IPS DF 6.9 (cell line): ENCODE results near the gene NMNAT3.
A peak's percentile ranks its signal among the peaks of the same experiment; 100 is the strongest.

Source experiments
- DNase-seq: peaks from one replicate; pipeline ENCODE4 v3.0.0-alpha.2; 2013; ENCODE audit warnings: low read depth, low spot score
- H3K27ac ChIP-seq: one replicate; pipeline ENCODE4 v1.5.1; 2013; ENCODE audit warnings: low read length, control low read depth
- H3K27me3 ChIP-seq: 2 replicates; pipeline ENCODE4 v1.6.1; 2013; ENCODE audit warnings: mild to moderate bottlenecking, low read length; ENCODE audit not compliant: control insufficient read depth, insufficient read depth
- H3K36me3 ChIP-seq: 2 replicates; pipeline ENCODE4 v1.6.1; 2013; ENCODE audit warnings: low read length; ENCODE audit not compliant: control insufficient read depth, insufficient read depth
- H3K4me1 ChIP-seq: 2 replicates; pipeline ENCODE4 v1.6.1; 2013; ENCODE audit warnings: low read length; ENCODE audit not compliant: control insufficient read depth, insufficient read depth
- H3K4me3 ChIP-seq: 2 replicates; pipeline ENCODE4 v1.5.1; 2013; ENCODE audit warnings: mild to moderate bottlenecking, low read length
- H3K9me3 ChIP-seq: 2 replicates; pipeline ENCODE4 v1.6.1; 2013; ENCODE audit warnings: low read length, inconsistent platforms; ENCODE audit not compliant: control insufficient read depth, insufficient read depth
- WGBS: extraction: QIAGEN DNeasy Blood & Tissue Kit; methylation state at CpG from one replicate; pipeline ENCODE4 v1.1.7; 2013; ENCODE audit warnings: mixed read lengths, missing lambda C conversion rate; ENCODE audit not compliant: insufficient read length, insufficient coverage; 5-methylcytosine and 5-hydroxymethylcytosine counted together

Gene NMNAT3

DNA sequence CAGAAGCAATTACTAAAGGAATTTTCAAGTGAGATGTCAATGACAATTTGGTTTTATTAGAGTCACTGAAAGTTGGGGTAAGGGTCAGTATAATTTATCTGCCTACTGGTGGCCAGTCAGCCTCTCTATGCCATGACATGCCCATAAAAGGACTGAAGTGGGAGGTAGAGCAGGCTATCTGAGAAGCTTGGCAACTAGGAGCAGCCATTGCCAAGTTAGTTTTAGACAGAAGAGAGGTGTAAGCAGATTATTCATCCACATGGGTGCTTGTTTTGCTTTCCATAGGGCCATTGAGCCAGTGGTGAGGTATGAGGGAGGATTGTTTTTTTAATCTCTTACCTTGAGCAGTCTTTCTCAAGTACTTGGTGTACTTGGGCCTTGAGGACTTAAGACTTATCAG, 130.1 kb downstream of the NMNAT3 start:
- H3K36me3 ChIP-seq, result no peaks in the 10 kb centered on the region
- no peaks in the 10 kb centered on the region for H3K9me3 ChIP-seq
- no peak overlapping the region for H3K27ac ChIP-seq
- H3K27me3 ChIP-seq, result no peaks in the 10 kb centered on the region
- peaks cover 1% of the 10 kb centered on the region; the same call in 1 of the 2 replicates for H3K4me1 ChIP-seq
- no peak overlapping the region for H3K4me3 ChIP-seq
- no peak for DNase-seq

DNA sequence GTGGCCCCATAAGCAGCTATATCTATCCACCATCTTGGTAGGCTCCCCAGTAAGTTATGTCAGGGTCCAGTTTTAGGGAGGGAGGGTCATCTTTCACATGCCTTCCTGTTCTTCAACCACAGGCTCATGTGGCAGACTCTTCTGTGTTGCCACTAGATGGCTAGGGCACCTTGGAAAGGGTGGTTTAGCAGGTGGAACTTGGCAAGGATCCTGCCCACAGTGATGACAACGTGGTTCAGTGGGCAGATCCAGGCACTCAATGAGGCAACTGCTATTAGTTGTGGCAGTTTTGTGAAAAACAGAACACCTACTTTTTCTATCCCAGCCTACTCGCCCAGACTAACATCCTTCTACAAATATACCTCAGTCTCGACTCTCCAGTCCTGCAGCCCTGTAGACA, 131.0 kb downstream of the NMNAT3 start:
- no peak overlapping the region for H3K4me3 ChIP-seq
- no peaks in the 10 kb centered on the region for H3K4me1 ChIP-seq
- H3K36me3 ChIP-seq, result no peaks in the 10 kb centered on the region
- no peak overlapping the region for H3K27ac ChIP-seq
- WGBS, result no CpG with 5 or more reads among the region's 3 CpGs
- no peaks in the 10 kb centered on the region for H3K27me3 ChIP-seq
- no peaks in the 10 kb centered on the region for H3K9me3 ChIP-seq
- no peak for DNase-seq

DNA sequence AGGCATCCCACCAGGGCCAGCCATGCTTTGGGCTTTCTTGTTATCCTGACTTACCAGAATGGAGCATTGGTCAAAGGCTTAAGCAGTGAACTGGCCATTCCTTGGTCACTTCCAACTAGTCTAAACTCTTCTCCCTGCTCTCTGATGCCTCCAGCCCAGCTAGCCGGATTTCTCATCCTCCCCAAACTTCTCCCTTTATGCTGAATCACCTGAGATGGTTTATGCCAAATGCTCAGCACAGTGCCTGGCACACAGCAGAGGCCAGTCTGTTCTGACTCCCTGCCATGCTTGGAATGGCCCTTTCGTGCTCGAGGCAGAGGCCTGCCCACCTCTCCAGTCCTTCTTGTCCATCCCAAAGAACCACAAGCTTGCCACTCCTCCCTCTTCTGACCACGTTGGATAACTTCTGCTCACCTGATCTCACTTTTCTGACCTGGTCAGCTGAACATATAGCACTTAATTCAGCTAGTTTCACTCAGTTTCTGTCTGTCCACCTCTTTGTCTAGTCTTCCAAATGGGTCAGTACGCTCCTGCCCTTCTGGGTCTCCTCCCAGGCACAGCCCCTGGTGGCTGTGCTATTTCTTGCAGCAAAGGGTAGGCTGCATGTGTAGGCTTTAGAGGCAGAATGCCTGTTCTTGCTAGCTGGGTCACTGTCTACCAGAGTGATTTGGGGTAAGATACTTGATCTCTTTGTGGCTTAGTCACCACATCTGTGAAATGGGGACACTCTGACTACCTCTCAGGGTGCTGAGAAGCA, 136.1 kb downstream of the NMNAT3 start:
- no peaks in the 10 kb centered on the region for H3K9me3 ChIP-seq
- 0 out of 2 replicates have a peak, but pooled peaks cover 2% of the 10 kb centered on the region for H3K4me1 ChIP-seq
- peaks cover 5% of the 10 kb centered on the region; the same call in 1 of the 2 replicates for H3K27me3 ChIP-seq
- no peak overlapping the region for H3K4me3 ChIP-seq
- no CpG with 5 or more reads among the region's 5 CpGs for WGBS
- no peak overlapping the region for H3K27ac ChIP-seq
- H3K36me3 ChIP-seq, result no peaks in the 10 kb centered on the region
- no peak for DNase-seq

GRCh38 chr3:139540651-139541531, 136.9 kb downstream of the NMNAT3 start:
- DNase-seq, result no peak
- Histone ChIP-seq H3K36me3 (no peaks in the 10 kb centered on the region), H3K27ac (no peak overlapping the region), H3K9me3 (no peaks in the 10 kb centered on the region), H3K4me1 (0 out of 2 replicates have a peak, but pooled peaks cover 2% of the 10 kb centered on the region), H3K4me3 (no peak overlapping the region), H3K27me3 (peaks cover 5% of the 10 kb centered on the region; the same call in 1 of the 2 replicates)
- WGBS, result no CpG with 5 or more reads among the region's 6 CpGs

DNA sequence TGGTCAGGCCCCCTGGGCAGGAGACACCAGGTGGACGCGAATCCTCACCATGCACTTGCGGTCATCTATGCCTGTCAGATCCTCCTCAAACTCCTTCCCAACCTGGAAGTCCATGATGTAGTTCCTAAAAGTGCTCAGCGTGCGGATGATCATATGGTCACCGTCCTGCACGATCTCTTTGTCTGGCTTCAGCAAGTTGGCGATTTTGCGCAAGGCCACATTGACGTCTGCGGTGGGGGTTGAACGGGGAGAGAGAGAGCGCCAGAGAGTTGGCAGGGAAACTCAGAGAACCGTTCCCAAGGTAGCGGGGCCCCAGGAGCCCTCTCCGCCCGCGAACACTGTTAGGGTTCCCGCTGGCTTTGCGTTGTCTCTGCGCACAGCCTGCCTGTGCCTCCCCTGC, 139.0 kb downstream of the NMNAT3 start:
- no peak for DNase-seq
- no peaks in the 10 kb centered on the region for H3K36me3 ChIP-seq
- WGBS, result no CpG with 5 or more reads among the region's 21 CpGs
- peaks cover 5% of the 10 kb centered on the region; the same call in 1 of the 2 replicates for H3K27me3 ChIP-seq
- H3K4me1 ChIP-seq, result peaks cover 4% of the 10 kb centered on the region; the same call in 1 of the 2 replicates
- no peak overlapping the region for H3K27ac ChIP-seq
- no peaks in the 10 kb centered on the region for H3K9me3 ChIP-seq
- H3K4me3 ChIP-seq, result peak overlapping the region; percentile 58; the same call in 1 of the 2 replicates

DNA sequence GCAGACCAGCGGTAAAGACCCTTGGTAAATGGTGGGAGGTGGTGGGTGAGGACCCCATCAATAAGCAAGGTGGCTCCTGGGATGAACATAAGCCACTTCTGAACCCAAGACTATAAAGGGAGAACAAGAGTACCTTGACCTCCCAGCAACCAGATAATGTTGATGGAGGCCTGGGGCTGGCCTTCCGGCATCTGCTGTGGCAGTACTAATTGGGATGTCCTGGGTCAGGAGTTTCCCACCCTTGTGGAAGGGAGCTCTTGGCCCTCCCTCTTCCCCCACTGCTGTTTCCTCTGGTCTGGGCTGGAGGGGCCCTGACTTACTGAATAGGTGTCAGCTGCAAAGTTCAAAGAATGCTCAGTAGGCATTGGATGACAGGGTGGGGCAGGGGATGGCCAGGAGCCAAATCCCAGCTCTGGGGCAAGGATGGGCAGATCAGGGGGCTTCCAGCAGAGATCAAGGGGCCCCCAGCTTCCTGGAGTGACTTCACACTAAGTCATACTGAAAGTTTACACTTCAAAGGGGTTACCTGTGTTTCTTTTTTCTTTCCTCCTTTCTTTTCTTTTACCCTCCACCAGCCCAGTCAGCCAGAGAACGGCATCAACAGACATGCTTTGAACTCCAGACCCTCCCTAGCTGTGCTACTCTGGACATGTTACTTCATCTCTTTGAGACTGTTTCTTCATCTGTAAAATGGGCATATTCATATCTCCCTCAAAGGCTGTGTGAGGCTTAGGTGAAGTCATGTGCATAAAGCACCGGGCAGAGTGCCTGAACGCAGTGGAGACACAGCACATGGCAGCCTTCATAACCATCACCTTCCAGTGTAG, 139.8 kb downstream of the NMNAT3 start:
- Histone ChIP-seq H3K4me3 (no peak overlapping the region), H3K27ac (no peak overlapping the region), H3K27me3 (peaks cover 5% of the 10 kb centered on the region; the same call in 1 of the 2 replicates), H3K4me1 (peaks cover 4% of the 10 kb centered on the region; the same call in 1 of the 2 replicates), H3K36me3 (no peaks in the 10 kb centered on the region), H3K9me3 (no peaks in the 10 kb centered on the region)
- DNase-seq, result no peak
- WGBS, result no CpG with 5 or more reads among the region's 5 CpGs

DNA sequence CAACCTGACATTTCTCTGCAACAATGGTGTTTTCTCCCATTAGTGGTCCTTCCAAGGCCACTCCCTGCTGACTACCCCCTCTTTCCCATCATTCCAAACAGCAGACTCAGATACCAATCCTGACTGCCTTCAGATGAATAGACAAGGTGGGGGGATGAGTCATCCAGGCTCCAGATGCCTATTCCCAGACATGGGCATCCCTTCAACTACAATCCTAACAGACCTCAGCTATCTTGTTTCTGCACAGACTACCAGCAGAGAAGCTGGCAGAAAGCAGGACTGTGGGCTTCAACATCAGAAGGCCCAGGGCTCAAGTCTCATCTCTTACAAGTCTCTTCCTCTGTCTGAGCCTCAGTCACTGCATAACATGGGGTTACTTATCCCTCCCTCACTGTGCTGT, 140.4 kb downstream of the NMNAT3 start:
- DNase-seq, result no peak
- Histone ChIP-seq H3K4me3 (no peak overlapping the region), H3K36me3 (no peaks in the 10 kb centered on the region), H3K27ac (no peak overlapping the region), H3K4me1 (peaks cover 4% of the 10 kb centered on the region; the same call in 1 of the 2 replicates), H3K27me3 (peaks cover 5% of the 10 kb centered on the region; the same call in 1 of the 2 replicates), H3K9me3 (no peaks in the 10 kb centered on the region)

- Histone ChIP-seq H3K27ac (no peak overlapping the region), H3K27me3 (peaks cover 5% of the 10 kb centered on the region; the same call in 1 of the 2 replicates), H3K36me3 (no peaks in the 10 kb centered on the region), H3K4me3 (no peak overlapping the region), H3K4me1 (peaks cover 2% of the 10 kb centered on the region; the same call in 1 of the 2 replicates), H3K9me3 (no peaks in the 10 kb centered on the region)
- no peak for DNase-seq
- WGBS, result no CpG with 5 or more reads among the region's 12 CpGs
These were observed 142.5 kb downstream of the NMNAT3 start for GRCh38 chr3:139534992-139535879.

DNA sequence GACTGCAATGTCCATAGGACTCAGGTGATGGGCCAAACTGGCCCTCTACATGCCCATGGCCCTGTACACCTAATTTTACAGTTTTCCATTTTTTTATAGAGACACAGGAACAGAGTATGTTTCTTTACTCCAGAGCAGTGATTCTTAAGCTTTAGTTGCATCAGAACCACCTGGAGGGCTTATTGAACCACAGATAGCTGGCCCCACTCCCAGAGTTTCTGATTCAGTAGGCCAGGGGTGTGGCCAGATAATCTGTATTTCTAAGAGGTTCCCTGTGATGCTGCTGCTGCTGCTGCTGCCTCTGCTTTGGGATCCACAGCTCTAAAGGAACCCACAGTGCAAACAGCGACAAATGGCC, 143.3 kb downstream of the NMNAT3 start:
- Histone ChIP-seq H3K4me1 (peaks cover 2% of the 10 kb centered on the region; the same call in 1 of the 2 replicates), H3K4me3 (no peak overlapping the region), H3K9me3 (no peaks in the 10 kb centered on the region), H3K27me3 (peaks cover 5% of the 10 kb centered on the region; the same call in 1 of the 2 replicates), H3K36me3 (no peaks in the 10 kb centered on the region), H3K27ac (no peak overlapping the region)
- no peak for DNase-seq
- no CpG with 5 or more reads among the region's 1 CpG for WGBS
